ENCODE results near the gene PXYLP1.

PXYLP1 gene

GRCh38 chr3:141330235-141330634 is 98.6 kb downstream of the PXYLP1 start:
- no peak for DNase-seq

- DNase-seq: no peak
Measured at GRCh38 chr3:141330718-141331376, 99.2 kb downstream of the PXYLP1 start.

- no peak for DNase-seq
Measured at GRCh38 chr3:141331377-141332318, 100.0 kb downstream of the PXYLP1 start.

GRCh38 chr3:141332416-141332815 is 100.8 kb downstream of the PXYLP1 start:
- DNase-seq: no peak

- DNase-seq: no peak
Measured at GRCh38 chr3:141333836-141334626, 102.4 kb downstream of the PXYLP1 start.

GRCh38 chr3:141334627-141335250 is 103.1 kb downstream of the PXYLP1 start:
- DNase-seq: no peak

- DNase-seq: no peak
Measured at GRCh38 chr3:141335531-141336061, 104.0 kb downstream of the PXYLP1 start.

GRCh38 chr3:141336672-141337522 is 105.3 kb downstream of the PXYLP1 start:
- DNase-seq: peak; percentile 8

GRCh38 chr3:141337523-141337854 is 105.9 kb downstream of the PXYLP1 start:
- DNase-seq: no peak

- DNase-seq: no peak
Measured at GRCh38 chr3:141337991-141338390, 106.4 kb downstream of the PXYLP1 start.

- DNase-seq: no peak
Measured at GRCh38 chr3:141338881-141339280, 107.3 kb downstream of the PXYLP1 start.

- no peak for DNase-seq
Measured at GRCh38 chr3:141341536-141341935, 109.9 kb downstream of the PXYLP1 start.

GRCh38 chr3:141342386-141342785 is 110.8 kb downstream of the PXYLP1 start:
- no peak for DNase-seq

GRCh38 chr3:141343077-141343476 is 111.5 kb downstream of the PXYLP1 start:
- no peak for DNase-seq

- DNase-seq: no peak
Measured at GRCh38 chr3:141343865-141344271, 112.2 kb downstream of the PXYLP1 start.
